GM18951 (cell line): ENCODE data around the gene FAM131B.

Experiments used
- POLR2A ChIP-seq: IDR thresholded peaks from 4 replicates; pipeline ENCODE4 v1.6.1; 2011; ENCODE audit warnings: mild to moderate bottlenecking; ENCODE audit not compliant: insufficient read length, insufficient read depth; ENCODE audit errors: extremely low read depth
- in situ Hi-C: fragments of 300-500 bp; cut with MboI; formaldehyde crosslinking; loops from one replicate; pipeline ENCODE4 v1.12.0; 2022; ENCODE audit warnings: low sequenced_read_pairs, mixed read lengths, inconsistent platforms; ENCODE audit not compliant: unreplicated experiment

The FAM131B gene

GRCh38 chr7:143321734-143322133 lies 40.8 kb downstream of the FAM131B start:
- in situ Hi-C loops = no loop called here
- no peak for TF ChIP-seq POLR2A

GRCh38 chr7:143321242-143321641 lies 41.3 kb downstream of the FAM131B start:
- no peak for TF ChIP-seq POLR2A
- in situ Hi-C loops = no loop called here

- in situ Hi-C loops = no loop called here
- TF ChIP-seq POLR2A = no peak
These were observed 41.9 kb downstream of the FAM131B start for GRCh38 chr7:143320620-143321019.

GRCh38 chr7:143318661-143319060 lies 43.9 kb downstream of the FAM131B start:
- in situ Hi-C loops = no loop called here
- TF ChIP-seq POLR2A = no peak

GRCh38 chr7:143316492-143316891 lies 46.0 kb downstream of the FAM131B start:
- TF ChIP-seq POLR2A = no peak
- in situ Hi-C loops = no loop called here

DNA sequence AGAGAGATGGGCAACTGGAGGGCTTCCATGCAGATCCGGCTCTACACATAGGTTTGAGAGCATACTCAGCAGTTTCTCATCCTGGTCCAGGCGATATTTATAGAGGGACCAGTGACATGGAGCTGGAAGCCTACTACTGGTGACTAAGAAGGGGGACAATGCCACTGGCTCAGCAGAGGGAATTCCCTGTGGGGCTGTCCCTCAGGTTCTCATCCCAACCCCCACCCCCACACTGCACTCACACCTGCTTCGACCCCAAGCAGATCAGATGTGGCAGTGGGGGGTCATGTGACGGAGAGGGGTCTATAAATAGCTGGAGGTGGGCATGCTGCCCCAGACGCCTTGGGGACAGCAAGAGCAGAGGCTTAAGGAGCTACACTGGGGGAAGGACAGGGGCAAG lies 46.7 kb downstream of the FAM131B start, which contains the start of gene CLCN1:
Gene CLCN1 (plus strand): TSS at position 336 of the 400 bp plus-strand sequence. CDS start 102 bp downstream, outside the sequence.
- no peak for TF ChIP-seq POLR2A
- in situ Hi-C loops = no loop called here

DNA sequence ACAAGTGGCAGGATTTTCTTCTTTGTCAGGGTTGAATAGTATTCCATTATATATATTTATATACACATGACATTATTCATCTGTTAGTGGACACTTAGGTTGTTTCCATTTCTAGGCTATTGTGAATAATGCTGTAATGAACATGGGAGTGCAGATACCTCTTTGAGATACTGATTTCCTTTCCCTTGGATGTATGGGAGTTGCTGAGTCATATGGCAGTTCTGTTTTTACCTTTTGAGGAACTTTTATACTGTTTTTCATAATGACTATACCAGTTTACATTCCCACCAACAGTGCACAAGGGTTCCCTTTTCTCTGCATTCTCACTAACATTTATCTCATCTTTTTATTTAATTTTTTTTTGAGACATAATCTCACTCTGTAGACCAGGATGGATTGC lies 48.4 kb downstream of the FAM131B start:
- no peak for TF ChIP-seq POLR2A
- in situ Hi-C loops = no loop called here

- no peak for TF ChIP-seq POLR2A
- in situ Hi-C loops = no loop called here
These were observed 53.9 kb downstream of the FAM131B start for GRCh38 chr7:143308632-143309031.

DNA sequence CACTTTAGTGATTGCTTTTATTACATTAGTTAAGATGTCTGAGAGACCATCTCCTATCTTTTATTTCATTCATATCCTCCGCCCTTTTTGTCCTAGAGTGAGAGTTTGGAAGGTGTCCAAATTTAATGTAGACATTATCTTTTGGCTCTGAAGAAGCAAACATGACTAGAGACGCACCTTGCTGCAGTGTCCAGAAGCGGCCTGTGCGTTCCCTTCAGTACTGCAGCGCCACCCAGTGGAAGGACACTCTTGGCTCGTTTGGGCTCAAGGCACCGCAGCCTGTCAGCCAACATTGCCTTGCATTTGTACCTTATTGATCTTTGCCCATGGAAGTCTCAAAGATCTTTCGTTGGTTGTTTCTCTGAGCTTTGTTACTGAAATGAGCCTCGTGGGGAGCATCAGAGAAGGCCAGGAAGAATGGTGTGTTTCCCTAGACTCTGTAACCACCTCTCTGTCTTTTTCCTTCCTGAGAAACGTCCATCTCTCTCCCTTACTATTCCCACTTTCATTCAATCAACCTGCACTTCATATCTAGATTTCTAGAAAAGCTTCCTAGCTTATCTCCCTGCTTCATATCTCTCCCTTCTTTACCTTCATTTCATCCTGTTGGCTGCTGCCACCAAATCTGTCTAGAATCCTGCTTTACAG lies 57.0 kb downstream of the FAM131B start:
- in situ Hi-C loops = no loop called here
- TF ChIP-seq POLR2A = no peak

- in situ Hi-C loops = no loop called here
- TF ChIP-seq POLR2A = no peak
These were observed 57.6 kb downstream of the FAM131B start for GRCh38 chr7:143304938-143305337.

- in situ Hi-C loops = no loop called here
- TF ChIP-seq POLR2A = no peak
These were observed 58.8 kb downstream of the FAM131B start for GRCh38 chr7:143303733-143304132.
